PC-3 (cell line): ENCODE results near the gene GJD3. TPM values are rescaled to one million over a fixed set of nuclear protein-coding genes. Genes with fewer than 3 reads are reported as not detected.

Experiments used
- ATAC-seq: fragments of 200-7000 bp; cut with Tn5 transposase; 2 replicates; pipeline ENCODE4 v1.9.1; 2020; ENCODE audit warnings: mild to moderate bottlenecking, moderate library complexity
- BruUV-seq: library from RNA; stranded (reverse); fragments of 400-500 nt; replicated peaks from 2 replicates; lab custom pipeline; 2021; lab: Mats Ljungman, UMichigan
- CTCF ChIA-PET: fragments of 300-600 bp; sonication (Branson Sonifier 250); formaldehyde crosslinking; loops from one replicate; lab custom pipeline; 2022; ENCODE audit warnings: antibody characterized with exemption; lab: Charles Lee
- POLR2A ChIA-PET: fragments of 300-600 bp; sonication (Branson Sonifier 250); formaldehyde crosslinking; loops from one replicate; lab custom pipeline; 2022; ENCODE audit warnings: antibody characterized with exemption; ENCODE audit not compliant: unreplicated experiment; lab: Charles Lee
- DNase-seq: peaks from one replicate; pipeline ENCODE4 v3.0.0-alpha.2; 2015
- H2AFZ ChIP-seq: fragments of 300-600 bp; sonication (generic); 2 replicates; pipeline ENCODE4 v1.6.0; 2016; ENCODE audit warnings: antibody characterized with exemption, low read length
- H3F3A ChIP-seq: fragments of 300-600 bp; sonication (generic); one replicate; pipeline ENCODE4 v1.6.0; 2017; ENCODE audit warnings: antibody characterized with exemption, low read length, control low read depth, mild to moderate bottlenecking; ENCODE audit not compliant: unreplicated experiment
- H3K27ac ChIP-seq: fragments of 300-600 bp; sonication (generic); 2 replicates; pipeline ENCODE4 v1.5.1; 2016; ENCODE audit warnings: mild to moderate bottlenecking, low read length
- H3K27me3 ChIP-seq: fragments of 300-600 bp; sonication (generic); 2 replicates; pipeline ENCODE4 v1.6.1; 2016; ENCODE audit warnings: low read length, mixed read lengths
- H3K36me3 ChIP-seq: fragments of 300-600 bp; sonication (generic); 2 replicates; pipeline ENCODE4 v1.6.1; 2016; ENCODE audit warnings: low read depth, mixed run types, low read length, mixed read lengths
- H3K4me1 ChIP-seq: fragments of 300-600 bp; sonication (generic); 2 replicates; pipeline ENCODE4 v1.5.1; 2016; ENCODE audit warnings: low read length; ENCODE audit not compliant: insufficient read depth
- H3K4me2 ChIP-seq: fragments of 300-600 bp; sonication (generic); 2 replicates; pipeline ENCODE4 v1.6.0; 2016; ENCODE audit warnings: low read length
- H3K4me3 ChIP-seq: fragments of 300-600 bp; sonication (generic); 2 replicates; pipeline ENCODE4 v1.5.1; 2016; ENCODE audit warnings: mild to moderate bottlenecking, low read length, mixed read lengths
- H3K79me2 ChIP-seq: fragments of 300-600 bp; sonication (generic); 2 replicates; pipeline ENCODE4 v1.6.1; 2017; ENCODE audit warnings: low read length, mixed read lengths
- H3K9ac ChIP-seq: fragments of 300-600 bp; sonication (generic); 2 replicates; pipeline ENCODE4 v1.6.0; 2016; ENCODE audit warnings: mild to moderate bottlenecking, low read length
- H3K9me2 ChIP-seq: fragments of 300-600 bp; sonication (generic); replicated peaks from 2 replicates; pipeline ENCODE4 v1.6.1; 2016; ENCODE audit warnings: mixed run types, low read length, mixed read lengths
- H3K9me3 ChIP-seq: fragments of 300-600 bp; sonication (generic); 2 replicates; pipeline ENCODE4 v1.6.1; 2016; ENCODE audit warnings: low read length, mixed read lengths
- H4K20me1 ChIP-seq: fragments of 300-600 bp; sonication (generic); 2 replicates; pipeline ENCODE4 v1.6.1; 2016; ENCODE audit warnings: low read length, mixed read lengths
- EZH2 ChIP-seq: fragments of 300-600 bp; sonication (generic); IDR thresholded peaks from one replicate; pipeline ENCODE4 v1.6.1; 2017; ENCODE audit warnings: antibody characterized with exemption, mild to moderate bottlenecking, low read length; ENCODE audit not compliant: unreplicated experiment
- EZH2phosphoT487 ChIP-seq: fragments of 300-600 bp; sonication (generic); IDR thresholded peaks from 2 replicates; pipeline ENCODE4 v1.6.1; 2018; ENCODE audit warnings: mild to moderate bottlenecking, antibody characterized with exemption, low read length, borderline replicate concordance
- intact Hi-C: fragments of 100-400 bp; cut with micrococcal nuclease; formaldehyde crosslinking; loops from 2 replicates; pipeline ENCODE4 v1.9.0; 2023
- total RNA-seq: library from RNA; depleted of rRNA; stranded (reverse); fragments of >200 nt; gene quantifications from 2 replicates; pipeline ENCODE4 v1.2.3, GENCODE V29; 2014
- TF ChIP-seq, protein P1 (sequence below): fragments of 300-600 bp; sonication (generic); conservative IDR thresholded peaks from 2 replicates; pipeline ENCODE4 v1.5.1; 2017; ENCODE audit warnings: antibody characterized with exemption, low read depth, mild to moderate bottlenecking, low read length

GJD3 gene
- total RNA-seq, 1 experiment from 2014 or later = not detected

DNA sequence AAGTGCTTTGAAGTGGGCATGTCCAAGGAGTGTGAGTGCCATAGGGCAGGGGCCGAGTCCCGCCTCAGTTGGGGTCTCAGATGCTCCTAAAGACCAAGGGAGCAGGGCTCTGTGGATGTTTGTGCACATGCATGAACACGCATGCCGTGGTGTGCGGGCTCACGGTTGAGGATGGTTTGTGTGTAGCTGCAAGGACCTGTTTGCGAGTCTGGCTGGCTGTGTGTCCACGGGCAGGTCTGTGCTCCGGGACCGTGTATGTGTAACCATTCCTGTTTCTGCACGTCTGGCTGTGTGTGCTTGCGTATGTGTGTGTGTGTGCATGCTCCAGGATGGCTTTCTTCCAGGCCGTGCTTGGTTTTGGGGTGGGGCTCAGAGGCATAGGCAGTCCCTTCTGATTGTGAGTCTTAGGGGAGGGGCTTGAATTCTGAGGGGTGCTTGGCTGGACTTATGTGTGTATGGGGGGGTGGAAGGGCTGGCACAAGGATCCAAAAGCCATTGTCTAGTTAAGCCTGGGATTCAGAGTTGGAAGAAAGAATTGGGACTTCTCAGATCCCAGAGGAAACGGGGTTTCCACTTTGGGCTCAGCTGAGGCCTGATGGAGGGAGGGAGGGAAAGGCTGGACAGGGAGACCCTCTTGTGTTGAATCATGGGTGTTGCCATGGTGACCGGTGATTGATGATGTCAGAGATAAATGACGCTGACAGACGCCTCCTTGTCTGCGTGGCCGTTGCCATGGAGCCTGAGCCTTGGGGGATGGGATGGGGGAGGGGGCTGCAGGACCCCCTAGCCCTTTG lies 14.4 kb downstream of the GJD3 start:
- Histone ChIP-seq H3K79me2 (0 out of 2 replicates have a peak, but pooled peaks cover 3% of the 10 kb centered on the region), H3K4me1 (no peaks in the 10 kb centered on the region), H3K9me3 (no peaks in the 10 kb centered on the region), H3K36me3 (0 out of 2 replicates have a peak, but pooled peaks cover 2% of the 10 kb centered on the region), H3K4me2 (no peak overlapping the region), H2AFZ (no peak overlapping the region), H3K27ac (no peak overlapping the region), H4K20me1 (no peaks in the 10 kb centered on the region), H3F3A (no peaks in the 10 kb centered on the region), H3K27me3 (no peaks in the 10 kb centered on the region), H3K9me2 (no peaks in the 10 kb centered on the region), H3K4me3 (no peak overlapping the region), H3K9ac (no peak overlapping the region)
- TF ChIP-seq, protein P1, sequence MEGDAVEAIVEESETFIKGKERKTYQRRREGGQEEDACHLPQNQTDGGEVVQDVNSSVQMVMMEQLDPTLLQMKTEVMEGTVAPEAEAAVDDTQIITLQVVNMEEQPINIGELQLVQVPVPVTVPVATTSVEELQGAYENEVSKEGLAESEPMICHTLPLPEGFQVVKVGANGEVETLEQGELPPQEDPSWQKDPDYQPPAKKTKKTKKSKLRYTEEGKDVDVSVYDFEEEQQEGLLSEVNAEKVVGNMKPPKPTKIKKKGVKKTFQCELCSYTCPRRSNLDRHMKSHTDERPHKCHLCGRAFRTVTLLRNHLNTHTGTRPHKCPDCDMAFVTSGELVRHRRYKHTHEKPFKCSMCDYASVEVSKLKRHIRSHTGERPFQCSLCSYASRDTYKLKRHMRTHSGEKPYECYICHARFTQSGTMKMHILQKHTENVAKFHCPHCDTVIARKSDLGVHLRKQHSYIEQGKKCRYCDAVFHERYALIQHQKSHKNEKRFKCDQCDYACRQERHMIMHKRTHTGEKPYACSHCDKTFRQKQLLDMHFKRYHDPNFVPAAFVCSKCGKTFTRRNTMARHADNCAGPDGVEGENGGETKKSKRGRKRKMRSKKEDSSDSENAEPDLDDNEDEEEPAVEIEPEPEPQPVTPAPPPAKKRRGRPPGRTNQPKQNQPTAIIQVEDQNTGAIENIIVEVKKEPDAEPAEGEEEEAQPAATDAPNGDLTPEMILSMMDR = no peak
- TF ChIP-seq EZH2phosphoT487 = no peak
- TF ChIP-seq EZH2 = no peak
- POLR2A ChIA-PET = no interaction called here
- ATAC-seq = no peak
- BruUV-seq = no TSS peak
- intact Hi-C loops = no loop called here
- CTCF ChIA-PET = no interaction called here
- DNase-seq = no peak

DNA sequence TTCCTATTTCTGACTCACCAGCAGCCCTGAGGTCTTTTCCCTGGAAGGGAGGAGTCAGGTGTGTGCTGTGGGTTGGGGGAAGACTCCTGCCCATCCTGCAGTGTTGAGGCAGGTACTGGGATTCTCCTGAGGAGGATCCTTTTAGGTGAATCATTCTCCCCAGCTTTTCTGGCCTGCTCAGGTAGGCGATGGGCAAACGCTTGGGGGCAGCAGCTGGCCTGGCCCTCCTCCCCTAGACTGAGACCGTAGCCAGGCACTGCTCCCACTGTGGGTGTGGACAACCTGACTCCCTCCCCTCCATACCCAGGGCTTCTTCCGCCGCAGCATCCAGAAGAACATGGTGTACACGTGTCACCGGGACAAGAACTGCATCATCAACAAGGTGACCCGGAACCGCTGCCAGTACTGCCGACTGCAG lies 15.1 kb downstream of the GJD3 start:
- Histone ChIP-seq H4K20me1 (no peaks in the 10 kb centered on the region), H2AFZ (no peak overlapping the region), H3K27ac (no peak overlapping the region), H3K4me2 (no peak overlapping the region), H3K4me1 (no peaks in the 10 kb centered on the region; the same call in 1 of the 2 replicates), H3K9me2 (no peaks in the 10 kb centered on the region), H3K27me3 (no peaks in the 10 kb centered on the region), H3K9me3 (no peaks in the 10 kb centered on the region), H3K79me2 (peaks cover 3% of the 10 kb centered on the region; the same call in 1 of the 2 replicates), H3K4me3 (no peak overlapping the region), H3K36me3 (0 out of 2 replicates have a peak, but pooled peaks cover 2% of the 10 kb centered on the region), H3F3A (no peaks in the 10 kb centered on the region), H3K9ac (no peak overlapping the region)
- POLR2A ChIA-PET = no interaction called here
- DNase-seq = peak; percentile 22
- BruUV-seq = no TSS peak
- TF ChIP-seq EZH2 (no peak), EZH2phosphoT487 (no peak)
- TF ChIP-seq, protein P1 = no peak
- intact Hi-C loops = no loop called here
- CTCF ChIA-PET = no interaction called here
- peak; percentile 8; the same call in 1 of the 2 replicates for ATAC-seq
